ENCODE data around the gene RAB36.
"Not testable (repeated sequence)": the region's sequence is repeated elsewhere in the genome, so short reads cannot be mapped to it uniquely, and the experiment has no call there.

RAB36 gene

DNA sequence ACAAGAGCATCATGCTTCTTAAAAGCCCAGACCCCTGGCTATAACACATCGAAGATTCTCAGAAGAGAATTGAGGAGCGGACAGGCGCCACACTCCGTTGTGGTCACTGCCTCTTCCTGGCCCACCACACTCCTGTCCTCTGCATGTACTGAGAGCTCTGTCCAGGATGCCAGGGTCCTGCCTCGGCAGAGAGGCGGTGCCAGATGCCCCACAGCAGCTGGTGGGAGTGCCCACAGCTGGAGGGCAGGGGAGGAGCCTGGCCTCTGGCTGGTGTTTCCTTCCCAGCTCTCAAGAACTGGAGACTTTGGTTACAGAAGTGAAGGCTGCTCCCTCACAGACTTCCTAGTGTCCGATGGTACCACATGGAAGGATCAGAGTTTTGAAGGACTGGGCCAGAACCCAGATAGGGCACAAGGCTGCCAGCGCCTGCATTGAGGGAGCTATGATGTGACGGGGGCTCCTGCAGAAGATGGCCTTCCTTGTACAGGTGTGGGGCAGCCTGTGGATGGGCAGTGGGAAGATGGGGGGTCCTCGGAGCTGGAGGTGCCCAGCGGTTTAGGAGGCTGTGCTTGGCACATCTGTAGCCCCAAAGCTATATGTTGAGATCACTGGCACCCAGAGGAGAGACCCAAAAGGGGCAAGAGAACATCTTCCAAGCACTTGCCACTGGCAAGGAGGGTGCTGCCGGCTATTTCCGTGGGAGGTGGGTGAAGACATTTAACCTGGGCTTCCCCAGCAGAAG, 22.9 kb upstream of the RAB36 start:
- no peak for DNase-seq

GRCh38 chr22:23122992-23123803, 22.1 kb upstream of the RAB36 start:
- DNase-seq, result no peak

DNA sequence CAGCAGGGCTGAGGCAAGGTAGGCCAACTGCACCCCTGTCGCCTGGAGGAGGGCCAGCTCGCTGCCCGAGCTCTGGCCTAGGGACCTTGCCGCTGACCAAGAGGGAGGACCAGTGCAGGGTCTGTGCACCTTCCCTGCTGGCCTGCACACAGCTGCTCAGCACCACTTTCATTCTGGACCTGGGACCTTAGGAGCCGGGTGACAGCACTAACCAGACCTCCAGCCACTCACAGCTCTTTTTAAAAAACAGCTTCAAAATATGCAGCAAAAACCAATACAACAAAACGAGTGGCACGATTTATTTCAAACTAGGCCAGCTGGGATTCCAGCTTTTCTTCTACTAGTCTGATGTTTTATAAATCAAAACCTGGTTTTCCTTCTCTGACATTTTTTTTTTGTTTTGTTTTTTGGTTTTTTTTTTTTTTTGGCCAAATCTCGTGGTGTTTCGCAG, 21.4 kb upstream of the RAB36 start:
- DNase-seq, result no peak

DNA sequence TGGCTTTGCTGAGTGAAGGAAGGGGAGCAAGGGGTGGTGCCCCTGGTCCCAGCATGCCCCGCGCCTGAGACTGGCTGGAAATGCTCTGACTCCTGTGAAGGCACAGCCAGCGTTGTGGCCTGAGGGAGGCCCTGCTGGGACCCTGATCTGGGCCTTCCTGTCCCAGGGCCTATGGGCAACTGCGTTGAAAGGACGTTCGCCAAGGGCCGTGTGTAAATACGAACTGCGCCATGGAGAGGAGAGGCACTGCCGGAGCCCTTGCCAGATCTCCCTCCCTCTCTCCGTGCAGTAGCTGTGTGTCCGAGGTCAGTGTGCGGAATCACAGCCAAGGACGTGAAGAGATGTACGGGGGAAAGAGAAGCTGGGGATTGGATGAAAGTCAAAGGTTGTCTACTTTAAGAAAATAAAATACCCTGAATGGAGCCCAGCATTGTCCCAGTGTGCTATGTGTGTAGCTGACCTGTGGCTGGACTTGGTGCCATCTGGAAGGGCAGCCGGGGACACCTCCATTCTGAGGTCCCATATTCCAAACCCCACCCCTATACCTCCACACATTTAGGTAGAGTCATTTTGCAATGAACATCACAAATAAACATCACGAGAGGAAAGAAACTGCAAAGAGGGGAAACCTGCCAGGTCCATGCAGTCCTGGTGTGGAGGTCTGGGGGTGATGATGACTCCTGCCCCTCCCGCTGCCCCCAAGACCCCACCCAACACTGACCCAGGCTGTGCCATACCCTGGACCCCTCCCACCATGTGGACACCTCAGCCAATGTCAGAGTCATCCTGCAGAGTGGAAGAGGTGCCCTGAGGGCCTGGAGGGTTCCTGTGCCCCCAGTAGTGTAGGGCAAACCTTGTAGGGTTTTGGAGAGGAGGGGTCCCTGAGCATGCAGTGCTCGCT, 20.4 kb upstream of the RAB36 start:
- no peak for DNase-seq

GRCh38 chr22:23125512-23126103, 19.7 kb upstream of the RAB36 start:
- DNase-seq, result no peak

DNA sequence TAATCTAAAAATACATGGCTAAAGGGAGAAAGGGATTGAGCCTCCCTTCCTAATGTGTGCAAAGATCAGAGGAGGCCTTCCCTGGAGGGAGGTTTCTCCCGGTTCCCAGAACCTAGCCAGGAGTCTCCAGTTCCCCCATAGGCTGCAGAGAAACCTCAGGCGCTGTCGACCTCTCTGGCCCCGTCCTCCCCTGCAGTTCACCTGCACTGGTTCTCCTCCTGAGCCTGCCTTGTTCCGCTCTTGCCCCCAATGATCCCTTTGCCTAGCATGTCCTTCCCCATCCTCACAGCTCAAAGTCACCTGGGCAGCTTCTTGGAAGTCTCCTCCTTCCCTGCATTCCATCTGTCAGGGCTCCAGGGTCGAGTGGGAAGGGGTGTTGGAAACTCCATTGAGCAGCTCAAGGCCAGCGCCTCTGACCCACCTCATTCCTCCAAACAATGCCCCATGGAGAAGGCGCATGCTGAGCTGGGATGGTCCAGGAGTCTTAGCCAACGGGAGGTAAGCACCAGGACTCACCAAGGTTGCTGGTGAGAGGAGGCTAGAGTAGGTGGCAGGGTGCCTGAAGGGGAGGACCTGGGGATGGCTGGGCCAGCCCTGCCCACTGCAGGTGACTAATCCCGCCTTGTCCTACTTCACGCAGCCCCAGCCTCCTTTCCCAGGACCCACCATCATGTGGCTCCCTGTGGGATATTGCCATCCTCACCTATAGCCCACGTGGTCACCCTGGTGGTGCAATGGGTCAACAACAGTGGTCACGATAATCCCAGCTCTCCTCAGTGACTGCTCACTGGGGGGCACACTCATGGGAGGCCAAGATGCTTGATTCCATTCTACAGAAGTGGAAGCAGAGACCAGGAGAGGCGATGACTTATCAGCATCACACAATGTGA, 18.9 kb upstream of the RAB36 start:
- DNase-seq, result no peak

- no peak for DNase-seq
These were observed 18.1 kb upstream of the RAB36 start for GRCh38 chr22:23127055-23127756.

DNA sequence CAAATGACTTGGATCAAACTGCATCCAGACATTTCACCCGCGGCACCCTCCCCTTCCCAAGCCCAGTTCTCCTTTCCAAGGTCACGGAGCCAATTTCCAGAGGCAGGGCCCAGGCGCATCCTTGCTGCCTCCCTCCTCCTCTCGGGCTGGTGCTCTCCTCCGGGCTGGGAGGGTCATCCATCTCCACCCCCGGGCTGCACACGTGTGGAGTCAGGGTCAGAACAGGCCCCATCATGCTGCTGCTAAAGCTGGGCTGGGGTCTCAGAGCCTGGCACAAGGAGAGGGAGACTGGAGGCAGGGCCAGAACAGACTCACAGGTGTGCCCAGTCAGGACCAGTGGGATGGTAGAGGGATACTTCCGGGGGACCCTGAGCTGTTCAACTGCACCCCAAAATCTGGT, 17.5 kb upstream of the RAB36 start:
- DNase-seq, result no peak

DNA sequence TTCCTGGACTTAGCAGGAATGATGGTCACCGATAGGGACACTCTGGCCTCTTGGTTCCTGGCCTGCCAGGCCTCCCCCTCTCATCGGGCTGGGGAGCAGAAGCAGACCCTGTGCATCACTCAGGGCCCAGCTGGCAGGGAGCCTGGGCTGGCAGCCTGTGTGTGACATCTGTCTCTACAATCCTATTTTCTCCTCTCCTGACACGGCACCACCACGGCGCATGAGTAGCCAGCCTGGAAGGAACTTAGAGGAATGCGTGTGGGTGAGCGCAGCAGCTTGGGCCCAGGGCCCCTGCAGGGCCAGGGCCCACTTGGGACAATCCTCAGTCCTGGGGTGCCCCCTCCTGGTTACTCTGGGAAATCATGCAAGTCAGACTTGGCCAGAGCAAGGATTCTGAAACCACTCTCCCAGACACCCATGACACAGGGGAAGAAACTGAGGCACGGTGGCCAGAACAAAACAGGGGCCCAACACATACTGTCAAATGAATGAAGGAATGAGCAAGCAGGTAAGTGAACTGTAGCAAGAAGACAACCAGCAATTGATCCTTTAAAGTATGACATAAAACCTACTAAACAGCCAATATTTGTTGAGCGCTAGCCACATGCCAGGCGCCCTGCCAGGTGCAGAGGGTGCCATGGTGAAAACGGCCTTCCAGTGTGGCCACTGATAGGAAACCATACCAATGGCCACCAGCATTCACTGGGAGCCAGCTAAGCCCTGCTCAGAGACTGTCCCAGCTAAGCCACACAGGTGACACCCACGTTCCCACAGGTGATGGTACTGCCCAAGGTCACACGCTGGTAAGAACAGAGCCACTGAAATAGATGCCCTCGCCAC, 16.8 kb upstream of the RAB36 start:
- peak; percentile 66 for DNase-seq

DNA sequence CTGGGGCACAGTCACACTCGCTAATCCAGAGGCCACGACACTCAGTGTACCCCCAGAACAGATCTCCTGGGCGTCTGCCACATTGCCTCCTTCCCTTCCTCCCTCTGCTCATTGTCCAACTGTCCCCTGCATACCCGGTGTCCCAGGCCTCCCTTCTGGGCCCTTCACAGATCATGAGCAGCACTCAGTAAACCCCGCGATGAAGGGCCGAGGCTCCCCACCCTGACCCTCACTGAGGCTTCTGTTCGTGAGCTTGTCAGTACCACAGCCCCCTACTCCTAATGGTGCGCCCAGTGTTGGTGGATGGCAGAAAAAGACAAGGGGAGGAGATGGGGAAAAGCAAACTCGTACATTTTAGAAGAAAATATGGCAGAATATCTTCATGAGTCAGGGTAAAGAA, 16.1 kb upstream of the RAB36 start:
- DNase-seq, result no peak

DNA sequence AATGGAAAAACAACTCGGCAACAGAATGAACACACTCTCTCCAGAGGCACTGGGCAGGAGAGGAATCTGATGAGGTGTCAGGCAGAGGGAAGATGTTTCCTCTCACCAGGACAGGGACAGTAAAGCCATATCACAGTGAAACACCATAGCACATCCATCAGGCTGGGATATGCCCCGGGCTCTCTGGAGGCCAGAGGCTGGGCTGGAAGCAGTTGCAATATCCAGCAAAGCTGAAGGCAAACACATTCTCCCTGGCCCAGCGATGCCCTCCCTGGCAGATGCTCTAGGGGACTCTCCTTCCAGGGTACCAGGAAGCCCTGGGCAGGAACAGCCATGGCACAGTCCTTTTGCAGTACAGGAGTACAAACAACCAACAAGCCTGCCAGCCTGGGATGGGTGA, 14.6 kb upstream of the RAB36 start:
- no peak for DNase-seq

GRCh38 chr22:23131931-23132330, 13.3 kb upstream of the RAB36 start:
- no peak for DNase-seq

GRCh38 chr22:23132376-23133091, 12.7 kb upstream of the RAB36 start:
- no peak for DNase-seq

- no peak for DNase-seq
These were observed 11.4 kb upstream of the RAB36 start for GRCh38 chr22:23133922-23134321.

DNA sequence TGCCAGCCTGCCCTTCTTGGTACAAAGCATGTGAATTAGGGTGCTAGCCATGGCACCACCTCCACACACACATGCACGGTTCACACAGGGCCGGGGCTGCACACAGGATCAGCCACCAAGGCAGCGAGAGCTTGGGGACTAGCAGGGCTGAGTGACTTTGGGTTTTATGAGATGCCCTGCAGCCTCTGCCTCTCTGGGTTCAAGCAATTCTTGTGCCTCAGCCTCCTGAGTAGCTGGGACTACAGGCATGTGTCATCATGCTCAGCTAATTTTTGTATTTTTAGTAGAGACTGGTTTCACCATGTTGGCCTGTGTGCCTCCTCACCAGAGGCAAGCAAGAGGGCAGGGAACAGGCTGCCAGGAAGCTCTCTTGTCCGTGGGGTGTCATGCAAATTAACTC, 8.3 kb upstream of the RAB36 start:
- not testable (repeated sequence) for DNase-seq

DNA sequence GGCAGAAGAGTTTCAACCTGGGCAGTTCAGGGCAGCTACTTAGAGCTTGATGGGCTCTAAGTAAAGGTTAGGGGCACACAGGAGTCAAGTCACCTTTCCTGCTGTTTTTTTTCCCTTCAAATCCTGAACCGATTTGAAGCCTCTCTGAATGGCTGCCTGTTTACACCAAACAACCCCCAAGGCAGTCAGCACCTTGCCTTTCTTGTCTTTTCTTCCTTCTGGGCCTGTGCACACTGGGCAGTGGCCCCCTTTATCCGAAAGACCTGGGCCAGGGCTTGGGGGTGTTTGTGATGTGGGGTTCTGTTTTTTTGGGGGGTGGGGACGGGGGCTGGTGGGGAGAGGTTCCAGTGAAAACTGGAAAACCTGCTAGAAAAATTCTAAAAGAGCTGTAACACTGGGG, 7.8 kb upstream of the RAB36 start:
- no peak for DNase-seq

DNA sequence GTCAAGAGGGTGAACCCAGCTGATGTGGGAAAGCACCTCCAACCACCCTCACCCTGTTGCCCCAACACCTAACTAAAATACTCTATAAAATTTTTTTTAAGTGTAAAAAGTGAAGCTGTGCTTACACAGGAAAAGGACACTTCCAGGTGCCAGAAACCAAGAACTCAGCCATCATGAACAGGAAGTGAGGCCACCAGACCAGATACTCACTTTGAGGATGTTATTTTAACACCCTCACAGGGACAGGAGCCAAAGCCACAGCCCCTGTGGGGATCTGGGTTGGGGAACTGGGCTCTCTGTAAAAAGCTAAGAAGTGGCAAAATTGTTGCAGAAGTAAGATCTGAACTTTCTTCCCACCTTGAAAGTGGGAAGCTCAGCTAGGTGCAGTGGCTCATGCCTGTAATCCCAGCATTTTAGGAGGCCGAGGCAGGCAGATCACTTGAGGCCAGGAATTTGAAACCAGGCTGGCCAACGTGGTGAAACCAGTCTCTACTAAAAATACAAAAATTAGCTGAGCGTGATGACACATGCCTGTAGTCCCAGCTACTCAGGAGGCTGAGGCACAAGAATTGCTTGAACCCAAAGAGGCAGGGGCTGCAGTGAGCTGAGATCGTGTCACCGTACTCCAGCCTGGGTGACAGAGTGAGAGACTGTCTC, 7.2 kb upstream of the RAB36 start:
- no peak for DNase-seq

- no peak for DNase-seq
These were observed 6.5 kb upstream of the RAB36 start for GRCh38 chr22:23138584-23139435.

All from COR-L47 (cell line).